ENCODE results near the gene CACNB3. TPM values are rescaled to one million over a fixed set of nuclear protein-coding genes. Genes with fewer than 3 reads are reported as not detected.

CACNB3 gene
- polyA plus RNA-seq, 4 donors, result 45.6 to 98.8 (median 62.3) TPM

Other genes starting within 250 kb of the CACNB3 start
- not detected for gene LALBA, start 248.4 kb upstream of the CACNB3 start, polyA plus RNA-seq (ENCODE audit: insufficient read length in 4 of 4)
- 10 to 100 TPM; 33.6 to 57.1 (median 50.9) TPM for gene KANSL2, start 136.3 kb upstream of the CACNB3 start, polyA plus RNA-seq (ENCODE audit: insufficient read length in 4 of 4)
- 10 to 100 TPM; 26.9 to 31.6 (median 30.7) TPM for gene CCNT1, start 101.8 kb upstream of the CACNB3 start, polyA plus RNA-seq (ENCODE audit: insufficient read length in 4 of 4)
- 100 to 1,000 TPM in 1 of 4 donors, 10 to 100 TPM in 3; 71.7 to 103 (median 80.4) TPM for gene ADCY6, start 29.4 kb upstream of the CACNB3 start, polyA plus RNA-seq (ENCODE audit: insufficient read length in 4 of 4)
- gene DDX23, start 33.7 kb downstream of the CACNB3 start, polyA plus RNA-seq (ENCODE audit: insufficient read length in 4 of 4), result 100 to 1,000 TPM in 2 of 4 donors, 10 to 100 TPM in 2; 86.1 to 106 (median 102) TPM
- 1 to 10 TPM; 2.5 to 6.0 (median 3.0) TPM for gene RND1, start 47.4 kb downstream of the CACNB3 start, polyA plus RNA-seq (ENCODE audit: insufficient read length in 4 of 4)
- 10 to 100 TPM; 11.6 to 44.7 (median 17.2) TPM for gene FKBP11, start 107.0 kb downstream of the CACNB3 start, polyA plus RNA-seq (ENCODE audit: insufficient read length in 4 of 4)
- 100 to 1,000 TPM in 3 of 4 donors, 10 to 100 TPM in 1; 96.2 to 138 (median 130) TPM for gene ARF3, start 139.0 kb downstream of the CACNB3 start, polyA plus RNA-seq (ENCODE audit: insufficient read length in 4 of 4)
- gene WNT10B, start 153.2 kb downstream of the CACNB3 start, polyA plus RNA-seq (ENCODE audit: insufficient read length in 4 of 4), result 1 to 10 TPM in 1 of 4 donors, under 1 TPM in 3; 0.11 to 4.4 (median 0.31) TPM
- gene WNT1, start 159.8 kb downstream of the CACNB3 start, polyA plus RNA-seq (ENCODE audit: insufficient read length in 4 of 4), result not detected
- gene DDN, start 180.9 kb downstream of the CACNB3 start, polyA plus RNA-seq (ENCODE audit: insufficient read length in 4 of 4), result 10 to 100 TPM in 3 of 4 donors, 1 to 10 TPM in 1; 1.2 to 83.4 (median 74.8) TPM
- gene PRKAG1, start 200.3 kb downstream of the CACNB3 start, polyA plus RNA-seq (ENCODE audit: insufficient read length in 4 of 4), result 10 to 100 TPM; 59.6 to 82.0 (median 78.1) TPM
- gene KMT2D, start 242.3 kb downstream of the CACNB3 start, polyA plus RNA-seq (ENCODE audit: insufficient read length in 4 of 4), result 10 to 100 TPM; 33.9 to 60.7 (median 44.0) TPM